ENCODE measurements around the gene KIF18B.

DNA sequence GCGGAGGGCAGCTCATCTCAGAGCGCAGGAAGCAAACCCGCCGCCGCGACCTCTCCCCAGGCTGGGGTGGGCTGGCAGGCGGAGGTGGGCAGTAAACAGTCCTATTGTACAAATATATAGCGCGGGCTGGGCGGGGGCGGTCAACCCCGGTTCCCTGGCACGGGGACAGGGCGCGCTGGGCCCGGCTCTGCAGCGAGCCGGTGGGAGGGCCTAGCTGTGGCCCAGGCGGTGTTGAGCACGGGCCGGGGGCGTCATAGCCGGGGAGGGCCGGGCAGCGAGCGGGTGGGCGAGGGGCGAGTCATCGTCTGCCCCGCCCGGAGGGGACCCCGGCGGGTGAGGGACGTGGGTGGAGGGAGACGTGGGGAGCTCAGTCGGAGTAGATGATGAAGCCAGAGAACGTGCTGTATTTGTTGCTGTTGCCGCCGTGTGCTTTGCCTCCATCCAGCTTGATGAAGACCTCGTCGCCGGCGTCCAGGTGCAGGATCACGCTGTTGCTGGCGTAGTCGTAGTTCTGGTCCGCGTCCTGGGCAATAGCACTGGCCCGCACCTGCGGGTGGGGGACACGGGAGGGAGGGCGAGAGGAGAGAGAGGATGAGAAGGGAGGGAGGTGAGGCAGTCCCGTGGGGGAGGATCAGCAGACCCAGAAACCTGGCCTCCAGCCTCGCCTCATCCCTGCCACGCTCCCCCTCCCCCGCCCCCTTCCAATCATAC, 12.4 kb upstream of the KIF18B start:
- no peak for TF ChIP-seq GTF2I (CRISPR knock-in tag; conservative IDR thresholded peaks at IDR 0.05)
- TF ChIP-seq, protein P1, sequence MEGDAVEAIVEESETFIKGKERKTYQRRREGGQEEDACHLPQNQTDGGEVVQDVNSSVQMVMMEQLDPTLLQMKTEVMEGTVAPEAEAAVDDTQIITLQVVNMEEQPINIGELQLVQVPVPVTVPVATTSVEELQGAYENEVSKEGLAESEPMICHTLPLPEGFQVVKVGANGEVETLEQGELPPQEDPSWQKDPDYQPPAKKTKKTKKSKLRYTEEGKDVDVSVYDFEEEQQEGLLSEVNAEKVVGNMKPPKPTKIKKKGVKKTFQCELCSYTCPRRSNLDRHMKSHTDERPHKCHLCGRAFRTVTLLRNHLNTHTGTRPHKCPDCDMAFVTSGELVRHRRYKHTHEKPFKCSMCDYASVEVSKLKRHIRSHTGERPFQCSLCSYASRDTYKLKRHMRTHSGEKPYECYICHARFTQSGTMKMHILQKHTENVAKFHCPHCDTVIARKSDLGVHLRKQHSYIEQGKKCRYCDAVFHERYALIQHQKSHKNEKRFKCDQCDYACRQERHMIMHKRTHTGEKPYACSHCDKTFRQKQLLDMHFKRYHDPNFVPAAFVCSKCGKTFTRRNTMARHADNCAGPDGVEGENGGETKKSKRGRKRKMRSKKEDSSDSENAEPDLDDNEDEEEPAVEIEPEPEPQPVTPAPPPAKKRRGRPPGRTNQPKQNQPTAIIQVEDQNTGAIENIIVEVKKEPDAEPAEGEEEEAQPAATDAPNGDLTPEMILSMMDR (IDR thresholded peaks at IDR 0.05): no peak
- TF ChIP-seq, protein P2, sequence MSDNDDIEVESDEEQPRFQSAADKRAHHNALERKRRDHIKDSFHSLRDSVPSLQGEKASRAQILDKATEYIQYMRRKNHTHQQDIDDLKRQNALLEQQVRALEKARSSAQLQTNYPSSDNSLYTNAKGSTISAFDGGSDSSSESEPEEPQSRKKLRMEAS (CRISPR knock-in tag; IDR thresholded peaks at IDR 0.05): no peak
- TF ChIP-seq ZNF263 (CRISPR knock-in tag; IDR thresholded peaks at IDR 0.05; ENCODE audit: low read depth): no peak
- no peak for TF ChIP-seq ESRRA (CRISPR knock-in tag; IDR thresholded peaks at IDR 0.05; ENCODE audit: borderline replicate concordance)
- TF ChIP-seq, protein P3, sequence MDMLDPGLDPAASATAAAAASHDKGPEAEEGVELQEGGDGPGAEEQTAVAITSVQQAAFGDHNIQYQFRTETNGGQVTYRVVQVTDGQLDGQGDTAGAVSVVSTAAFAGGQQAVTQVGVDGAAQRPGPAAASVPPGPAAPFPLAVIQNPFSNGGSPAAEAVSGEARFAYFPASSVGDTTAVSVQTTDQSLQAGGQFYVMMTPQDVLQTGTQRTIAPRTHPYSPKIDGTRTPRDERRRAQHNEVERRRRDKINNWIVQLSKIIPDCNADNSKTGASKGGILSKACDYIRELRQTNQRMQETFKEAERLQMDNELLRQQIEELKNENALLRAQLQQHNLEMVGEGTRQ (CRISPR knock-in tag; IDR thresholded peaks at IDR 0.05): no peak
- TF ChIP-seq TP53 (CRISPR knock-in tag; IDR thresholded peaks at IDR 0.05): no peak
